PC-3 (cell line): ENCODE results near the gene RAD50. TPM values are rescaled to one million over a fixed set of nuclear protein-coding genes. Genes with fewer than 3 reads are reported as not detected.

Experiments used
- ATAC-seq: fragments of 200-7000 bp; cut with Tn5 transposase; 2 replicates; pipeline ENCODE4 v1.9.1; 2020; ENCODE audit warnings: mild to moderate bottlenecking, moderate library complexity
- BruUV-seq: library from RNA; stranded (reverse); fragments of 400-500 nt; replicated peaks from 2 replicates; lab custom pipeline; 2021; lab: Mats Ljungman, UMichigan
- CTCF ChIA-PET: fragments of 300-600 bp; sonication (Branson Sonifier 250); formaldehyde crosslinking; loops from one replicate; lab custom pipeline; 2022; ENCODE audit warnings: antibody characterized with exemption; lab: Charles Lee
- POLR2A ChIA-PET: fragments of 300-600 bp; sonication (Branson Sonifier 250); formaldehyde crosslinking; loops from one replicate; lab custom pipeline; 2022; ENCODE audit warnings: antibody characterized with exemption; ENCODE audit not compliant: unreplicated experiment; lab: Charles Lee
- DNase-seq: peaks from one replicate; pipeline ENCODE4 v3.0.0-alpha.2; 2015
- H2AFZ ChIP-seq: fragments of 300-600 bp; sonication (generic); 2 replicates; pipeline ENCODE4 v1.6.0; 2016; ENCODE audit warnings: antibody characterized with exemption, low read length
- H3F3A ChIP-seq: fragments of 300-600 bp; sonication (generic); one replicate; pipeline ENCODE4 v1.6.0; 2017; ENCODE audit warnings: antibody characterized with exemption, low read length, control low read depth, mild to moderate bottlenecking; ENCODE audit not compliant: unreplicated experiment
- H3K27ac ChIP-seq: fragments of 300-600 bp; sonication (generic); 2 replicates; pipeline ENCODE4 v1.5.1; 2016; ENCODE audit warnings: mild to moderate bottlenecking, low read length
- H3K27me3 ChIP-seq: fragments of 300-600 bp; sonication (generic); 2 replicates; pipeline ENCODE4 v1.6.1; 2016; ENCODE audit warnings: low read length, mixed read lengths
- H3K36me3 ChIP-seq: fragments of 300-600 bp; sonication (generic); 2 replicates; pipeline ENCODE4 v1.6.1; 2016; ENCODE audit warnings: low read depth, mixed run types, low read length, mixed read lengths
- H3K4me1 ChIP-seq: fragments of 300-600 bp; sonication (generic); 2 replicates; pipeline ENCODE4 v1.5.1; 2016; ENCODE audit warnings: low read length; ENCODE audit not compliant: insufficient read depth
- H3K4me2 ChIP-seq: fragments of 300-600 bp; sonication (generic); 2 replicates; pipeline ENCODE4 v1.6.0; 2016; ENCODE audit warnings: low read length
- H3K4me3 ChIP-seq: fragments of 300-600 bp; sonication (generic); 2 replicates; pipeline ENCODE4 v1.5.1; 2016; ENCODE audit warnings: mild to moderate bottlenecking, low read length, mixed read lengths
- H3K79me2 ChIP-seq: fragments of 300-600 bp; sonication (generic); 2 replicates; pipeline ENCODE4 v1.6.1; 2017; ENCODE audit warnings: low read length, mixed read lengths
- H3K9ac ChIP-seq: fragments of 300-600 bp; sonication (generic); 2 replicates; pipeline ENCODE4 v1.6.0; 2016; ENCODE audit warnings: mild to moderate bottlenecking, low read length
- H3K9me2 ChIP-seq: fragments of 300-600 bp; sonication (generic); replicated peaks from 2 replicates; pipeline ENCODE4 v1.6.1; 2016; ENCODE audit warnings: mixed run types, low read length, mixed read lengths
- H3K9me3 ChIP-seq: fragments of 300-600 bp; sonication (generic); 2 replicates; pipeline ENCODE4 v1.6.1; 2016; ENCODE audit warnings: low read length, mixed read lengths
- H4K20me1 ChIP-seq: fragments of 300-600 bp; sonication (generic); 2 replicates; pipeline ENCODE4 v1.6.1; 2016; ENCODE audit warnings: low read length, mixed read lengths
- EZH2 ChIP-seq: fragments of 300-600 bp; sonication (generic); IDR thresholded peaks from one replicate; pipeline ENCODE4 v1.6.1; 2017; ENCODE audit warnings: antibody characterized with exemption, mild to moderate bottlenecking, low read length; ENCODE audit not compliant: unreplicated experiment
- EZH2phosphoT487 ChIP-seq: fragments of 300-600 bp; sonication (generic); IDR thresholded peaks from 2 replicates; pipeline ENCODE4 v1.6.1; 2018; ENCODE audit warnings: mild to moderate bottlenecking, antibody characterized with exemption, low read length, borderline replicate concordance
- intact Hi-C: fragments of 100-400 bp; cut with micrococcal nuclease; formaldehyde crosslinking; loops from 2 replicates; pipeline ENCODE4 v1.9.0; 2023
- total RNA-seq: library from RNA; depleted of rRNA; stranded (reverse); fragments of >200 nt; gene quantifications from 2 replicates; pipeline ENCODE4 v1.2.3, GENCODE V29; 2014
- TF ChIP-seq, protein P1 (sequence below): fragments of 300-600 bp; sonication (generic); conservative IDR thresholded peaks from 2 replicates; pipeline ENCODE4 v1.5.1; 2017; ENCODE audit warnings: antibody characterized with exemption, low read depth, mild to moderate bottlenecking, low read length

Gene RAD50
- total RNA-seq, 1 experiment from 2014 or later = 6.7 TPM

DNA sequence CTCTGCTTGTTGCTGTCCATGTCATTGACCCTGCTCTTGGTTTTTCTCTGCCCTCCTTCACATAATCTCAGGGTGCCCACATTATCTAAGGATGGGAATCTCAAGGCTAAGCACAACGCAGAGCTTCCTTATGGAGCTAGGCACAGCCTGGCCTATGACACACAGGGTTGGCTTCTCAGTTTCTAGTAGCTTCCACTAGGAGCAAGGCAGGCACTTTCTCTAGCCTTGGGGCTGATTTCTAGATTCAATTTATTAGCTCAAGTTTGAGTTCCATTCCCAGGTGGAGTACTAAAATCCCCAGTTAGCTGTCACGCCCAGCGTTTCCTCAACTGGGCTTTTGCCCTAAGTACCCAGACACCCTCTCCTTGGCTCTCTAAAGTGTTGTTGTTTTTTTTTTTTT lies 129.4 kb downstream of the RAD50 start:
- no TSS peak for BruUV-seq
- POLR2A ChIA-PET = interaction anchor here (0.6 kb wide), 1 partner anchor 104 kb away, joined by 3 read pairs; no protein-coding TSS in a partner anchor

DNA sequence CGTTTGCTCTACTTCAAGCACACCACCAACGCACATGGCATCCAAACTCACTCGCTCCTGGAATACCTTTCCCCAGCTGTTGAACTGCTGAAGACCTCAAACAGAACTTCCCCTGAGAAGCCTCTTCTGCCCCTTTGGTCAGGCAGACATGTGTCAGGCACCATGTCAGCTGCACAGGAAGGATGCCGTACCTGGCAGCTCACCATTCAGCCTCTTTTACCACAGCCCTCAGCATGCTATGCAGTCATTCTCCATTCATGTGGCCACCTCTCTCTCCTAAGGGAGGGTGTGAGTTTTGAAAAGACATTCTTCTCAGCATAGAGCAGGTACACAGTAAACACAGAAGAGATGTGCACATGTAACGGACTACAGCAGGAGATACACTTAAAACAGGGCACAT lies 131.2 kb downstream of the RAD50 start:
- no peak overlapping the region for H3K4me3 ChIP-seq
- TF ChIP-seq EZH2phosphoT487 (no peak), EZH2 (no peak)
- TF ChIP-seq, protein P1, sequence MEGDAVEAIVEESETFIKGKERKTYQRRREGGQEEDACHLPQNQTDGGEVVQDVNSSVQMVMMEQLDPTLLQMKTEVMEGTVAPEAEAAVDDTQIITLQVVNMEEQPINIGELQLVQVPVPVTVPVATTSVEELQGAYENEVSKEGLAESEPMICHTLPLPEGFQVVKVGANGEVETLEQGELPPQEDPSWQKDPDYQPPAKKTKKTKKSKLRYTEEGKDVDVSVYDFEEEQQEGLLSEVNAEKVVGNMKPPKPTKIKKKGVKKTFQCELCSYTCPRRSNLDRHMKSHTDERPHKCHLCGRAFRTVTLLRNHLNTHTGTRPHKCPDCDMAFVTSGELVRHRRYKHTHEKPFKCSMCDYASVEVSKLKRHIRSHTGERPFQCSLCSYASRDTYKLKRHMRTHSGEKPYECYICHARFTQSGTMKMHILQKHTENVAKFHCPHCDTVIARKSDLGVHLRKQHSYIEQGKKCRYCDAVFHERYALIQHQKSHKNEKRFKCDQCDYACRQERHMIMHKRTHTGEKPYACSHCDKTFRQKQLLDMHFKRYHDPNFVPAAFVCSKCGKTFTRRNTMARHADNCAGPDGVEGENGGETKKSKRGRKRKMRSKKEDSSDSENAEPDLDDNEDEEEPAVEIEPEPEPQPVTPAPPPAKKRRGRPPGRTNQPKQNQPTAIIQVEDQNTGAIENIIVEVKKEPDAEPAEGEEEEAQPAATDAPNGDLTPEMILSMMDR = no peak
- no TSS peak for BruUV-seq
- no peak overlapping the region for H2AFZ ChIP-seq
- DNase-seq = no peak
- H3K4me2 ChIP-seq = no peak overlapping the region
- ChIA-PET CTCF (no interaction called here), POLR2A (no interaction called here)
- no peak overlapping the region for H3K27ac ChIP-seq
- no peak overlapping the region for H3K9ac ChIP-seq
- H3F3A ChIP-seq = no peaks in the 10 kb centered on the region
- no peaks in the 10 kb centered on the region for H3K4me1 ChIP-seq
- no peaks in the 10 kb centered on the region for H3K79me2 ChIP-seq
- ATAC-seq = no peak
- no peaks in the 10 kb centered on the region for H3K9me2 ChIP-seq
- H4K20me1 ChIP-seq = no peaks in the 10 kb centered on the region
- H3K9me3 ChIP-seq = no peaks in the 10 kb centered on the region
- H3K36me3 ChIP-seq = no peaks in the 10 kb centered on the region
- intact Hi-C loops = no loop called here
- H3K27me3 ChIP-seq = no peaks in the 10 kb centered on the region

More for the DNA sequence above, 129.4 kb downstream of the RAD50 start:
- ATAC-seq (no peak), DNase-seq (no peak)
- no peaks in the 10 kb centered on the region for H3K4me1 ChIP-seq
- H3F3A ChIP-seq = no peaks in the 10 kb centered on the region
- H3K4me2 ChIP-seq = no peak overlapping the region
- no peaks in the 10 kb centered on the region for H3K79me2 ChIP-seq
- CTCF ChIA-PET = interaction anchor here (0.7 to 0.9 kb wide), 2 partner anchors 12 to 159 kb away, joined by 4 to 10 read pairs; no protein-coding TSS in a partner anchor
- no peaks in the 10 kb centered on the region for H4K20me1 ChIP-seq
- H3K36me3 ChIP-seq = no peaks in the 10 kb centered on the region
- H3K27ac ChIP-seq = no peak overlapping the region
- no peaks in the 10 kb centered on the region for H3K27me3 ChIP-seq
- no peak overlapping the region for H3K4me3 ChIP-seq
- H3K9me2 ChIP-seq = no peaks in the 10 kb centered on the region
- TF ChIP-seq EZH2 (no peak), EZH2phosphoT487 (no peak)
- TF ChIP-seq, protein P1 = no peak
- H2AFZ ChIP-seq = no peak overlapping the region
- intact Hi-C loops = no loop called here
- no peak overlapping the region for H3K9ac ChIP-seq
- H3K9me3 ChIP-seq = no peaks in the 10 kb centered on the region

DNA sequence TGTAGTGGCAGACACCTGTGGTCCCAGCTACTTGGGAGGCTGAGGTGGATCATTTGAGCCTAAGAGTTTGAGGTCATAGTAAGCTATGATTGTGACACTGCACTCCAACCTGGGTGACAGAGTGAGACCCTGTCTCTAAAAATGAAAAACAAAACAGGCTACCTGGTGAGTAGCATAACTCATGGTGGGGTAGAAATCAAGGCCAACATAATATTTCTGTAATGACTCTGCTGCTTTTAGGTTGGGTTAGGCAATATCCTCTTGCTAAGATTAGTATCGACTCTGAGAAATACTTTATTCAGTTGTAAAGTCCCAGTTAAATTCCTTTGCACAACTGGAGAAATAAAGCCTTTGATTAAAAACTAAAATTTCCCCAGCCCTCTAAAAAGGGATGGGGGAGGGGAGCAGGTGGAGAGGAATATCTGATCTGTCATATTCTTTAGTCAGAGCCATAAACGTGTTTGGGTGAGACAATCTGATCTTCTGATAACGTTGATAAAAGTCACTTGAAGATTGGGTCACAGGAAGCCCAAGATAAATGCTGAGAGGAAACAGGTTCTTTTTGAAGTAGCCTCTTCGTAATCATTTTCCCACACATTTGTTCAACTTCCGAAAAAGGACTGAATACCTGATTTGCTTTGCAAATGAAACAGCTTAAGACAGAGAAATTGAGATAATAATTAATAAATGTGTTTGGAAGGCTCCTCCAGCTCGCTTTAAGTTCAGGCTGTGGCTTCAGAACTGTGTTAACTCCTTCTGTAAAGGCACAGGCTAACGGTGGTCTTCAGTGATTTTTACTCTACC lies 132.0 kb downstream of the RAD50 start:
- Histone ChIP-seq H3K27me3 (no peaks in the 10 kb centered on the region), H3K79me2 (no peaks in the 10 kb centered on the region), H3K36me3 (no peaks in the 10 kb centered on the region), H3F3A (no peaks in the 10 kb centered on the region), H4K20me1 (no peaks in the 10 kb centered on the region), H3K4me2 (no peak overlapping the region), H3K9ac (no peak overlapping the region), H3K9me3 (no peaks in the 10 kb centered on the region), H3K27ac (no peak overlapping the region), H3K9me2 (no peaks in the 10 kb centered on the region), H3K4me1 (no peaks in the 10 kb centered on the region), H3K4me3 (no peak overlapping the region), H2AFZ (no peak overlapping the region)
- no TSS peak for BruUV-seq
- DNase-seq = no peak
- no peak for TF ChIP-seq EZH2
- TF ChIP-seq, protein P1 = no peak
- no peak for TF ChIP-seq EZH2phosphoT487
- no peak for ATAC-seq
- CTCF ChIA-PET = no interaction called here
- intact Hi-C loops = no loop called here
- POLR2A ChIA-PET = no interaction called here
